Ishikawa (cell line): ENCODE results near the gene RHOU.

Experiments
- CEBPB ChIP-seq: IDR thresholded peaks from 2 replicates; pipeline ENCODE4 v1.6.1; 2012
- CREB1 ChIP-seq: IDR thresholded peaks from 2 replicates; pipeline ENCODE4 v1.6.1; 2012; ENCODE audit warnings: low read depth
- EGR1 ChIP-seq: IDR thresholded peaks from 2 replicates; pipeline ENCODE4 v1.6.1; 2012
- EP300 ChIP-seq: IDR thresholded peaks from 2 replicates; pipeline ENCODE4 v1.6.1; 2012; ENCODE audit warnings: borderline replicate concordance
- FOXM1 ChIP-seq: IDR thresholded peaks from 2 replicates; pipeline ENCODE4 v1.6.1; 2012; ENCODE audit warnings: low read depth, borderline replicate concordance
- NFIC ChIP-seq: IDR thresholded peaks from 2 replicates; pipeline ENCODE4 v1.6.1; 2012
- RAD21 ChIP-seq: IDR thresholded peaks from 2 replicates; pipeline ENCODE4 v1.6.1; 2012; ENCODE audit warnings: low read depth
- REST ChIP-seq: IDR thresholded peaks from 2 replicates; pipeline ENCODE4 v1.6.1; 2012; ENCODE audit warnings: low read depth, mild to moderate bottlenecking
- TAF1 ChIP-seq: IDR thresholded peaks from 2 replicates; pipeline ENCODE4 v1.6.1; 2012; ENCODE audit warnings: low read depth, mild to moderate bottlenecking
- TCF12 ChIP-seq: IDR thresholded peaks from 2 replicates; pipeline ENCODE4 v1.6.1; 2012; ENCODE audit warnings: low read depth
- TEAD4 ChIP-seq: IDR thresholded peaks from 2 replicates; pipeline ENCODE4 v1.6.1; 2012
- YY1 ChIP-seq: IDR thresholded peaks from 2 replicates; pipeline ENCODE4 v1.6.1; 2012; ENCODE audit warnings: low read depth
- ZBTB7A ChIP-seq: IDR thresholded peaks from 2 replicates; pipeline ENCODE4 v1.6.1; 2012; ENCODE audit warnings: low read depth
- TF ChIP-seq, protein P1 (sequence below): IDR thresholded peaks from 2 replicates; pipeline ENCODE4 v1.6.1; 2012
- TF ChIP-seq, protein P2 (sequence below): IDR thresholded peaks from 2 replicates; pipeline ENCODE4 v1.6.1; 2012

The RHOU gene

DNA sequence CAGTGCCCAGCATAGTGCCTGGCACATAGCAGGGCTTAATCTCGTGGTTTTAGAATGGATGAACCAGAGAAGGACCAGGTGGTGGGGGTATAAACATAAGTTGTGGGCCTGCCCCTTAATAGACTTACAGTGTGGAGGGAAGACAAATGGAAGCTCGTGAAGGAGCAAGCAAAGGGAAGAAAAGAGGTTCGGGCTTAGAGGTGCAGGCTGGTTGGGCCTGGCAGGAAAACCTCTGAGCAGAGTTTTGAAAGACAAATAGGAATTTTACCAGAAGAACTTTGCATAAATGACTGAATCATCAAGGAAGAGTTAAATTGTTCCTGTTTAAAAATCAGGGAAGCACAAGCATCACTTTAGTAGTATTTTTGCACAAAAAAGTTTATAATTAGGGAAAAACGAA lies 4.5 kb downstream of the RHOU start:
- TF ChIP-seq, protein P1, sequence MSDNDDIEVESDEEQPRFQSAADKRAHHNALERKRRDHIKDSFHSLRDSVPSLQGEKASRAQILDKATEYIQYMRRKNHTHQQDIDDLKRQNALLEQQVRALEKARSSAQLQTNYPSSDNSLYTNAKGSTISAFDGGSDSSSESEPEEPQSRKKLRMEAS = no peak
- TF ChIP-seq RAD21 = no peak
- TF ChIP-seq YY1 = no peak
- no peak for TF ChIP-seq REST
- no peak for TF ChIP-seq CREB1
- no peak for TF ChIP-seq ZBTB7A
- no peak for TF ChIP-seq EP300
- no peak for TF ChIP-seq NFIC
- no peak for TF ChIP-seq FOXM1
- no peak for TF ChIP-seq TEAD4
- TF ChIP-seq TAF1 = no peak

- TF ChIP-seq YY1 = no peak
- TF ChIP-seq FOXM1 = no peak
- no peak for TF ChIP-seq CREB1
- TF ChIP-seq ZBTB7A = no peak
- TF ChIP-seq CEBPB = no peak
- no peak for TF ChIP-seq TEAD4
- TF ChIP-seq RAD21 = no peak
- TF ChIP-seq EGR1 = no peak
- TF ChIP-seq, protein P1 = no peak
- TF ChIP-seq EP300 = no peak
- no peak for TF ChIP-seq REST
- TF ChIP-seq TAF1 = no peak
- no peak for TF ChIP-seq NFIC
These were observed 5.5 kb downstream of the RHOU start for GRCh38 chr1:228740543-228741317.

DNA sequence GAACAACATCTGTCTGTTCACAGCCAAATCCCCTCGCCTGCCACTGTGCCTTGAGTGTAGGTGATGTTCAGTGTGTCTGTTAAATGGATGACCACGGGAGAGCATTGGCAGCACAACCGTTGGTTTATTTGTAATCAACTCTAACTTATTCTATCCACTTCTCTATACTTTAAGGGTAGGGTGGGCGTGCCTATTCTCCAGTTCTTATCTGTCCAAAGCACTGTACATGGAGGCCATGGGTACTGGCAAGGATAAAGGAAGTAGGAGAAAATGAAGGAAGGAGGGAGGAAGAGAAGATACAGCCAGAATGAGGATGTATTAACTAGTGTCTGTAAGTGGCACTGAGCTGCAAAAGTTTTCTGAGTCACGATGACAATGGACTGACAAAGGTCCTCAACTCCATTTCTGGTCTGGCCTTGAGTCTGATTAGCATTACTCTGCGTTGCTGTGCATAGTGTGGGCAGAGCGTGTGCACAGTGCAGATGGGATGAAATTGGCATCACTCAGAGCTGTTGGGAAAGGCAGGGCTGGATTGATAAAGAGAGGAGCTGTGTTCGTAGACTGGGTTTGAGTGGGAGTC lies 7.1 kb downstream of the RHOU start:
- TF ChIP-seq TEAD4 (no peak), YY1 (no peak), NFIC (no peak), TAF1 (no peak), RAD21 (no peak), CREB1 (no peak), ZBTB7A (no peak), CEBPB (no peak), EP300 (no peak), FOXM1 (no peak), REST (no peak), TCF12 (no peak), EGR1 (no peak)
- TF ChIP-seq, protein P2, sequence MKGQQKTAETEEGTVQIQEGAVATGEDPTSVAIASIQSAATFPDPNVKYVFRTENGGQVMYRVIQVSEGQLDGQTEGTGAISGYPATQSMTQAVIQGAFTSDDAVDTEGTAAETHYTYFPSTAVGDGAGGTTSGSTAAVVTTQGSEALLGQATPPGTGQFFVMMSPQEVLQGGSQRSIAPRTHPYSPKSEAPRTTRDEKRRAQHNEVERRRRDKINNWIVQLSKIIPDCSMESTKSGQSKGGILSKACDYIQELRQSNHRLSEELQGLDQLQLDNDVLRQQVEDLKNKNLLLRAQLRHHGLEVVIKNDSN = no peak
- TF ChIP-seq, protein P1 = no peak

DNA sequence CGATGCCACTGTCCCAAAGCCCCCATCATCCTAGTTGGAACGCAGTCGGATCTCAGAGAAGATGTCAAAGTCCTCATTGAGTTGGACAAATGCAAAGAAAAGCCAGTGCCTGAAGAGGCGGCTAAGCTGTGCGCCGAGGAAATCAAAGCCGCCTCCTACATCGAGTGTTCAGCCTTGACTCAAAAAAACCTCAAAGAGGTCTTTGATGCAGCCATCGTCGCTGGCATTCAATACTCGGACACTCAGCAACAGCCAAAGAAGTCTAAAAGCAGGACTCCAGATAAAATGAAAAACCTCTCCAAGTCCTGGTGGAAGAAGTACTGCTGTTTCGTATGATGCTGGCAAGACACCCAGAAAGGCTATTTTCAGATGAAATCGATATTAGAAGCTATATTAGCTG lies 8.1 kb downstream of the RHOU start:
- TF ChIP-seq TEAD4 (no peak), RAD21 (no peak), ZBTB7A (no peak)
- TF ChIP-seq, protein P1 = no peak
- TF ChIP-seq, protein P2 = no peak
